ENCODE data around the gene MYOM1. TPM values are rescaled to one million over a fixed set of nuclear protein-coding genes. Genes with fewer than 3 reads are reported as not detected.
A peak's percentile ranks its signal among the peaks of the same experiment; 100 is the strongest.

Gene MYOM1
- total RNA-seq, 3 donors from 2014 or later: 3.1 to 6.9 (median 5.9) TPM

DNA sequence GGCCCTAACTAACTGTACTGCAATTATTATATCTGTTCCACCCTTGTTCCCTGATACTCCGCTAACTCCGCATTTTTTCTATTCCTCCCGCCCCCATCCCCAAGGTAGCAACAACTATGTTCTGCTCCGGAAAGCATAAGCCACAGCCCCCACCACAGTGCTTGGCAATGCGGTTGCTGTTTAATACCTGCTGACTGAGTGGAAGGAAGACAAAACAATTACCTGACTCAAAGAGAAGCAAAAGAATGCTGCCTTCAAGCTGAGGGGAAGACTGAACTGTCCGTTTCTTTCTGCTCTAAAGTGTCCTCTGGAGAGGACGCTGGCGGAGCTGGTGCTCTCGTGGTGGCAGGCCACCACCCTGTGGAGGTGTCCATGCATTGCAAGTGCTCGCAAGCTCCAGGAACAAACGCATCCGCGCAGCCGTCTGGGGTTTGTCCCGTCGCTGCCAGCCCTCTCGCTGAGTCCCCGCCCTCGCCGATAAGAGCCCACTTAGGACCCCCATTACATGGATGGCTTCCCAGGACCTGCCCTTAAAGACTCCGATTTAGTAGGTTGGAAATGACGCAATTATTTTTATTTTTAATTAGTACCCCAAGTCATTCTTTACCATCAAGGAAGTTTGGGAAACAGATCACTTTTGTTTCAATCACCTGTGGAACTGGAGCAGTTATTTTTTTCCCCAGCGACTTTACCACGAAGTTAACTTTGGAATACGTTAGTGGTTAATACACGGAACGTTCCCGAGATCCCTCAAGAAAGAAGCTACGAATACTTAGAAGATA lies 26.3 kb upstream of the MYOM1 start:
- Histone ChIP-seq H3K4me3 (peak overlapping the region; percentile 94 to 99 (median 98)), H3K36me3 (no peaks in the 10 kb centered on the region), H3K4me1 (peaks cover 0 to 5% of the 10 kb centered on the region in 2 donors), H3K9me3 (no peaks in the 10 kb centered on the region), H3K27ac (peak overlapping the region; percentile 99 to 100), H3K27me3 (no peaks in the 10 kb centered on the region)
- TF ChIP-seq CTCF (IDR thresholded peaks at IDR 0.05) (peak; percentile 85 to 97 (median 95)), POLR2AphosphoS5 (IDR thresholded peaks at IDR 0.05) (peak; percentile 71 to 85 (median 74)), POLR2A (IDR thresholded peaks at IDR 0.05) (peak; percentile 19)
- intact Hi-C loops (cut with DNase I; ENCODE audit: low total_unique reads): no loop called here
- peak; percentile 86 to 87 for DNase-seq (ENCODE audit: low spot score in 2 of 2)

GRCh38 chr18:3245185-3245564 lies 25.4 kb upstream of the MYOM1 start:
- Histone ChIP-seq H3K27me3 (no peaks in the 10 kb centered on the region), H3K36me3 (no peaks in the 10 kb centered on the region), H3K4me1 (peaks cover 0 to under 1% of the 10 kb centered on the region in 2 donors), H3K4me3 (peak overlapping the region; percentile 94 to 99 (median 98)), H3K9me3 (no peaks in the 10 kb centered on the region), H3K27ac (peak overlapping the region; percentile 99 to 100)
- intact Hi-C loops (cut with DNase I; ENCODE audit: low total_unique reads): no loop called here
- TF ChIP-seq POLR2AphosphoS5 (IDR thresholded peaks at IDR 0.05) (no peak), CTCF (IDR thresholded peaks at IDR 0.05) (no peak), POLR2A (IDR thresholded peaks at IDR 0.05) (no peak)
- DNase-seq (ENCODE audit: low spot score in 2 of 2): no peak

GRCh38 chr18:3238742-3239141 lies 19.0 kb upstream of the MYOM1 start:
- intact Hi-C loops (cut with DNase I; ENCODE audit: low total_unique reads): no loop called here
- Histone ChIP-seq H3K27ac (no peak overlapping the region), H3K4me3 (no peak overlapping the region), H3K27me3 (no peaks in the 10 kb centered on the region), H3K9me3 (no peaks in the 10 kb centered on the region), H3K4me1 (no peaks in the 10 kb centered on the region), H3K36me3 (no peaks in the 10 kb centered on the region)
- no peak for DNase-seq (ENCODE audit: low spot score in 2 of 2)
- TF ChIP-seq POLR2AphosphoS5 (IDR thresholded peaks at IDR 0.05): no peak
- no peak for TF ChIP-seq POLR2A (IDR thresholded peaks at IDR 0.05)
- no peak for TF ChIP-seq CTCF (IDR thresholded peaks at IDR 0.05)

- Histone ChIP-seq H3K9me3 (no peaks in the 10 kb centered on the region), H3K36me3 (no peaks in the 10 kb centered on the region), H3K4me3 (no peak overlapping the region), H3K27me3 (no peaks in the 10 kb centered on the region), H3K27ac (no peak overlapping the region), H3K4me1 (no peaks in the 10 kb centered on the region)
- DNase-seq (ENCODE audit: low spot score in 2 of 2): no peak
- TF ChIP-seq POLR2A (IDR thresholded peaks at IDR 0.05) (no peak), POLR2AphosphoS5 (IDR thresholded peaks at IDR 0.05) (no peak), CTCF (IDR thresholded peaks at IDR 0.05) (no peak)
- intact Hi-C loops (cut with DNase I; ENCODE audit: low total_unique reads): no loop called here
Measured at GRCh38 chr18:3236470-3236869, 16.7 kb upstream of the MYOM1 start.

GRCh38 chr18:3235846-3236245 lies 16.1 kb upstream of the MYOM1 start:
- Histone ChIP-seq H3K9me3 (no peaks in the 10 kb centered on the region), H3K36me3 (no peaks in the 10 kb centered on the region)

More at GRCh38 chr18:3235846-3236245, 16.1 kb upstream of the MYOM1 start:
- no peak for DNase-seq (ENCODE audit: low spot score in 2 of 2)
- no peaks in the 10 kb centered on the region for H3K4me1 ChIP-seq
- no peaks in the 10 kb centered on the region for H3K27me3 ChIP-seq
- no peak overlapping the region for H3K27ac ChIP-seq
- TF ChIP-seq POLR2A (IDR thresholded peaks at IDR 0.05) (no peak), CTCF (IDR thresholded peaks at IDR 0.05) (no peak), POLR2AphosphoS5 (IDR thresholded peaks at IDR 0.05) (no peak)
- intact Hi-C loops (cut with DNase I; ENCODE audit: low total_unique reads): no loop called here
- no peak overlapping the region for H3K4me3 ChIP-seq
